Measurements from ENCODE around the gene ULBP1.

GRCh38 chr6:149985481-149985937 lies 21.8 kb downstream of the ULBP1 start:
- no peak for TF ChIP-seq CTCF (IDR thresholded peaks at IDR 0.05)
- TF ChIP-seq EZH2 (IDR thresholded peaks at IDR 0.05): no peak

Data from neural progenitor cell (in vitro differentiated cells).